ENCODE measurements around the gene GALM.

GALM gene

GRCh38 chr2:38708900-38709566, 43.1 kb downstream of the GALM start:
- in situ Hi-C loops (cut with HindIII; ENCODE audit: low sequenced_read_pairs), result no loop called here

DNA sequence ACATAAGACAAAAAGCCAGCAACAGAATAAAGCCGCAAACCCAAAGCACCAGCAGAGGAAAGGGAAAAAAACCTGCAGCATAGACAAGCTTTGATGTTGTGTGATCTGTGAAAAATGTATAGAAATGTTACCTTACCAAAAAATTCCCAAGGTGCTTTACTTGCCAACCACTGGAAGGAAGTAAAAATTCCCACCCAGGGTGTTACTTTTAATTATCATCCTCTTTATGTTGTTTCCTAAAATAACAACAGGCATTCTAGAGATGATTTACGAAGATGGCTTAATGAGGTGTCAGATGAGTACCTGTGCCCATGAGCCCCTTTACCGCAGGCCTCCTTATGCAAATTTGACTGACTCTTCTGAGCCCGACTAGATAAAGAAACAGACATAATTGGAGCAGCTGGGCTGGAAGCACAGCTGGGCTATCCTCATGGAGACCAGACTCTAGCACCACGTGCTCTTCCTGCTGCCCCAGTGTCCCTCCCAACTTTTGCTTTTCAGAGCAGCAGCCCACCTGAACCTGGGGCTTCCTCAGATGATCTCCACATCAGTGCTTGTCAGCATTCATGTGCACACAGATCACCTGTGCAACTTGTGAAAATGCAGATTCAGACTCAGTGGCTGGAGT, 43.8 kb downstream of the GALM start:
- in situ Hi-C loops (cut with HindIII; ENCODE audit: low sequenced_read_pairs), result loop anchor here (10.0 kb wide), 1 partner anchor 145 kb away; no protein-coding TSS in a partner anchor

GRCh38 chr2:38711558-38711957, 45.6 kb downstream of the GALM start:
- in situ Hi-C loops (cut with HindIII; ENCODE audit: low sequenced_read_pairs), result loop anchor here (10.0 kb wide), 1 partner anchor 147 kb away; no protein-coding TSS in a partner anchor

GRCh38 chr2:38712413-38712812, 46.5 kb downstream of the GALM start:
- in situ Hi-C loops (cut with HindIII; ENCODE audit: low sequenced_read_pairs), result loop anchor here (10.0 kb wide), 1 partner anchor 148 kb away; no protein-coding TSS in a partner anchor

DNA sequence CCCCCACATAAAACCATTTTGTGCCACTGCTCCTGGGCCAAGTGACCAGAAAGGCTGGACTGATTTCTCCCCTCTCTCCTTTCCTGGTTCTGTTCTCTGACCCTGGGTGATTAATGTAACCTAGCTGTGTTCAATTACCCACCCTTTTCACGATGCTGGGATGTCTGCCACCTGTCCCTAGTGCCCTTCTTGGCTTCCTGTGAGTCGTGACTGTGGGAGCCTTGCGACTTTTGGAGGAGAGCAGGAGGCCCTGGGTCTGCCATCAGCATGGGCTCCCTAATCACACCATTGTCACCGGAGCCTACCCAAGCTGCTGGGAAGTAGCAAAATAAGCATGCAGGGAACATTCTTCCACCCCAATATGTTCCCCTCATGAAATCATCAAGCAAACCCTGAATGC, 47.0 kb downstream of the GALM start:
- in situ Hi-C loops (cut with HindIII; ENCODE audit: low sequenced_read_pairs), result loop anchor here (10.0 kb wide), 1 partner anchor 148 kb away; no protein-coding TSS in a partner anchor

DNA sequence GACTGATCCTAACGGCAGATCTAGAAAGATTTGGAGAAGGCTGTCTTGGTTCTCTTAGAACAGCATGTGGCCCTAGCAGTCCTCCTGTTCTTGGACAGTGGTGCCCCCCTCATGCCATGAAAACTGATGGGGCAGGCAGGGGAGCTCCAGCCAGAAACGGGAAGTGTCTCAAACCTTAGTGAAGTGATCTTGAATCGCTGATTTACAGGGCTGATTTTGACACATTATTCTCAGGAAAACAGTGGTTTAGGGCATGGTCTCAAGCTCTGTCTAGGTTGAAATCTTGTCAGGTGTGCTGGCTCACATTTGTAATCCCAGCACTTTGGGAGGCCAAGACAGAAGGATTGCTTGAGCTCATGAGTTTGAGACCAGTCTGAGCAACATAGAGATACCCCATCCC, 47.4 kb downstream of the GALM start:
- in situ Hi-C loops (cut with HindIII; ENCODE audit: low sequenced_read_pairs), result loop anchor here (10.0 kb wide), 1 partner anchor 149 kb away; no protein-coding TSS in a partner anchor

- in situ Hi-C loops (cut with HindIII; ENCODE audit: low sequenced_read_pairs), result loop anchor here (5.0 to 10.0 kb wide), 2 partner anchors 83 to 150 kb away; no protein-coding TSS in a partner anchor
Measured at GRCh38 chr2:38714941-38715340, 49.0 kb downstream of the GALM start.

GRCh38 chr2:38716185-38716584, 50.3 kb downstream of the GALM start:
- in situ Hi-C loops (cut with HindIII; ENCODE audit: low sequenced_read_pairs), result loop anchor here (5.0 to 10.0 kb wide), 2 partner anchors 84 to 151 kb away; no protein-coding TSS in a partner anchor

- in situ Hi-C loops (cut with HindIII; ENCODE audit: low sequenced_read_pairs), result loop anchor here (5.0 to 10.0 kb wide), 2 partner anchors 86 to 154 kb away; no protein-coding TSS in a partner anchor
Measured at GRCh38 chr2:38718601-38719000, 52.7 kb downstream of the GALM start.

- in situ Hi-C loops (cut with HindIII; ENCODE audit: low sequenced_read_pairs), result loop anchor here (5.0 to 10.0 kb wide), 2 partner anchors 87 to 155 kb away; no protein-coding TSS in a partner anchor
Measured at GRCh38 chr2:38719706-38720105, 53.8 kb downstream of the GALM start.

- in situ Hi-C loops (cut with HindIII; ENCODE audit: low sequenced_read_pairs), result no loop called here
Measured at GRCh38 chr2:38720613-38721241, 54.8 kb downstream of the GALM start.

DNA sequence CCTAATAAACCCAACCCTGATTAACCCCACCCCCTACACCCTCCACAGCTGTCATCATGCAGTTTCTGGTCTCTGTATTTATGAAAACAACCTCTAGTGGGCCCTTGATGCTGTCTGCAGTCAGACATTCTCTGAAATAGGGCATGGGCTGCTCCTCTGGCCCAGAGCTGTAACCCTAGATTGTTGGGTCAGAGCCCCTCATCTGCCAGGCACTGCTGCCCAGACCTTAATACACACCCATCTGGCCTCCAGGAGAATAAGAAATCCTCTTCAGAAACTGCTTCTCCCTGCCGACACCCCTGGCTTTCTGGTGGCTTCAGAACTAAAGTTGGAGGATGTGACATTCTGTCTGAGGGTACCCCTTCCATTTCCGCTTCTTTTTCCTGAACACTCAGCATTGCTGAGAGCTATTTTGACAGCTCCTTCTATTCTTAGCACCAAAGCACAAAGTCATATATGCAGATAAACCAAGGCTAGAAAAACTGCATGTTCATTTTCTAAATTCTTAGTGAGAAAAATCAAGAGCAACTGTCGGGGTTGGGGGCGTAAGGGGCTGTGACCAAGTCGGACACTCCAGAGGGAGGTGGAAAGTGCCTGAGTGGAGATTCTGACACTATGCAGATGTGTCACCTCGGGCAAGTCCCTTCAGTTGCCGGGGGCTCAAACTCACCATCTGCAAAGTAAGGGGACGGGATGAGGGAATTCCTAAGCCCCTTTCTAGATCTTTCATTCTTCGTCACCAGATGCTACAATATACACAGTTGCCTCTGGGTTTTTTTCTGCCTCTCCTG, 56.6 kb downstream of the GALM start:
- in situ Hi-C loops (cut with HindIII; ENCODE audit: low sequenced_read_pairs), result no loop called here

- in situ Hi-C loops (cut with HindIII; ENCODE audit: low sequenced_read_pairs), result no loop called here
Measured at GRCh38 chr2:38723173-38723572, 57.3 kb downstream of the GALM start.

DNA sequence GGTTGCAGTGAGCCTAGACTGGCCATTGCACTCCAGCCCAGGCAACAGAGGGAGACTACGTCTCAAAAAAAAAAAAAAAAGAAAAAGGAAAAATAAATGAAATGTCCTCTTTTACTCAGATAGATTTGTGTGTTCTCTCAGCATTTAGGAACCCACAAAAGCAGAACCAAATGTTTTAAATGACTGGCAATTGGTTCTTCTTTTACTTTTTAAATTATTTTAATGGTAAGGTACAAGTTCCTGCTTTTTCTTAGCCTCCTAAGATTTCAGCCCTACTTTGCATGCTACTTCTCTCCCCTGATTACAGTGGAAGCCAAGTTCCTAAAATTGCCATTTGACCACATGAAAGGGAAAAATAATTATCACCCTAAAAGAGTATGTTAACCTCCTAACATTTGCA, 61.7 kb downstream of the GALM start:
- in situ Hi-C loops (cut with HindIII; ENCODE audit: low sequenced_read_pairs), result no loop called here

GRCh38 chr2:38728694-38729093, 62.8 kb downstream of the GALM start:
- in situ Hi-C loops (cut with HindIII; ENCODE audit: low sequenced_read_pairs), result no loop called here

DNA sequence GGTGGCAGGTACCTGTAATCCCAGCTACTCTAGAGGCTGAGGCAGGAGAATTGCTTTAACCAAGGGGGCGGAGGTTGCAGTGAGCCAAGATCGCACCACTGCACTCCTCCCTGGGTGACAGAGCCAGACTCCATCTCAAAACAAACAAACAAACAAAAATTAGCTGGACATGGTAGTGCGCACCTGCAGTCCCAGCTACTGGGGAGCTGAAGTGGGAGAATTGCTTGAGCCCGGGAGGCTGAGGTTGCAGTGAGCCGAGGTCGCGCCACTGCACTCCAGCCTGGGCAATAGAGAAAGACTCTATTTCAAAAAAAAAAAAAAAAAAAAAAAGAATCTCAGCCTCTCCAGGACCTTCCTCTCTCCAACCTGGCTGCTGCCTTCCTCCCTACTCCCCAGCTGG, 65.2 kb downstream of the GALM start:
- in situ Hi-C loops (cut with HindIII; ENCODE audit: low sequenced_read_pairs), result no loop called here

DNA sequence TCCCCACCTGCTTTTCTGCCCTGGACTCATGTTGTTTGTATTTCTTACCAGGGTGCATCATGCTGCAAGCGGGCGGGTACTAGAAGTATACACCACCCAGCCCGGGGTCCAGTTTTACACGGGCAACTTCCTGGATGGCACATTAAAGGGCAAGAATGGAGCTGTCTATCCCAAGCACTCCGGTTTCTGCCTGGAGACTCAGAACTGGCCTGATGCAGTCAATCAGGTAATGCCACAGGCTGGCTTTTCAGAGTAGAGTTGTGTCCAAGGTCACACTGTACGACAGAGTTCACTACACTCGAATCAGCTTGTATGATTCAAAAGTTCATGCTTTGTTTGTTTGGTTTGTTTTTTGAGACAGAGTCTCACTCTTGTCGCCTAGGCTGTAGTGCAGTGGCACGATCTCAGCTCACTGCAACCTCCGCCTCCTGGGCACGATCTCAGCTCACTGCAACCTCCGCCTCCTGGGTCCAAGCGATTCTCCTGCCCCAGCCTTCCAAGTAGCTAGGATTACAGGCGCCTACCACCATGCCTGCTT, 65.8 kb downstream of the GALM start:
- in situ Hi-C loops (cut with HindIII; ENCODE audit: low sequenced_read_pairs), result no loop called here

DNA sequence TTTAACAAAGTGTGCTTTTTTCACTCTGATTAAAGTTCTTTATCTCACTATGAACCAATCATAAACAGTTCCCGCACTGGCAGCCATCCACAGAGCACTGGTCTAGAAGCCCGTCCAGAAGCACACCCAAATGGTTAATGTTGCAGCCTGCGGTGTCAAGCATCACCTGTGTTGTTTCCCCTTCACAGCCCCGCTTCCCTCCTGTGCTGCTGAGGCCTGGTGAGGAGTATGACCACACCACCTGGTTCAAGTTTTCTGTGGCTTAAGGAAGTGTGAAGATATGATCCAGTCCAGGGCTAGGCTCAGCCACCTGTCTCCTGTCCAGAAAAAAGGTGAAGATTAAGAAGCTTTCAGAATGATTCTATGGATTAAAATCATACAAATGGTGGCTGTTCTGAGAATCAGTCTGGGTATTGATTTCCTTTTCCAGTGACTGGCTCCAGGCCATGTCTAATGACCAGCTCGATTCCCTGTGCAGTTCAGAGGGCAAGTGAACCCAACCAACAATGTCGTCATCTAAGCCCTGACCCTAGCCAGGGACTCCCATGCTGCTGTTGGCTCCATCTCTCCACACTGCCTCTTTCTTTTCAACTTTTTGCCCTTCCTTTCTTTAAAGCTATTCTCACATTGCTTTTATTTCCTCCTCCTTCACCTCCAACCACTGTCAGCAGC, 67.5 kb downstream of the GALM start:
- in situ Hi-C loops (cut with HindIII; ENCODE audit: low sequenced_read_pairs), result no loop called here

GRCh38 chr2:38734299-38735058, 68.6 kb downstream of the GALM start:
- in situ Hi-C loops (cut with HindIII; ENCODE audit: low sequenced_read_pairs), result no loop called here
